IMR-90 (cell line): Measurements from ENCODE around the gene FTCDNL1.

Experiments used
- CTCF ChIP-seq: conservative IDR thresholded peaks from 2 replicates; pipeline ENCODE4 v1.5.1; 2012; ENCODE audit warnings: mild to moderate bottlenecking, low read depth, low read length, improper control_type of control experiment
- MAFK ChIP-seq: IDR thresholded peaks from 2 replicates; pipeline ENCODE4 v1.6.1; 2012; ENCODE audit warnings: low read depth, low read length, improper control_type of control experiment
- POLR2A ChIP-seq: IDR thresholded peaks from 2 replicates; pipeline ENCODE4 v1.6.1; 2012; ENCODE audit warnings: mild to moderate bottlenecking, low read depth, low read length

DNA sequence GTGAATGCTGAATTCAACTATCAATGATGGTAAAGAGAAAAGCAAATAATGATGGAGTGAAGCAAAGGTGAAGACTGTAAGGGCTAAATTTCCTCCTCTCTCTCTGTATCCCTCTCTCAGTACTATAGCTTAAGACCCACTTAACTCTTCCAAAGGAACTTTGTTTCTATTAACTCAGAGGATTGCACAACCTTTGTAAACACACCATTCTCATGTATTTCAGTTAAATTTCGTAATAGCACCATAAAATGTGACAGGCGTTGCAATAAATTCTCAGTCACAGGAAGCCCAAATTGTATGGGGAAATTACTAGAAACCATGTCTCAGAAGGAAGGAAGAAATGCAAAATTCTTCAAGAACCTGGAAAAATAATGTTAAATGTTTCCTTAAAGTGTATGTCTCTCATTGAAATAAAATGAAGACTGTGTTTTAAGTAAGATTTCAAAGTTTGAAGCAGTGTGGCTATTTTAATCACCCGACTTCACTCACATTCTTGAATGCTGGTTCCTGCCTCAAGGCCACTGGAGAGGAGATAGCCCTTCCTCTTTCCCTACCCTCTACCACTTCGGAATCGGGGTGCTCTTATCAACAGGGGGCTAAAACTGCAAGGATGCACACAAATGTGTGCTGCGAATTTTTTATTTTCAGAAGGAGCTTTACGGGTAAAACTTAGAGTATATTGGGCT is 112.1 kb downstream of the FTCDNL1 start:
- TF ChIP-seq MAFK, result no peak
- no peak for TF ChIP-seq CTCF
- no peak for TF ChIP-seq POLR2A
